IMR-90 (cell line): ENCODE data around the gene SLX9. TPM values are rescaled to one million over a fixed set of nuclear protein-coding genes. Genes with fewer than 3 reads are reported as not detected.

Source experiments
- ATAC-seq: fragments of 200-7000 bp; cut with Tn5 transposase; 2 replicates; pipeline ENCODE4 v1.9.1; 2020; ENCODE audit warnings: low read depth, mild to moderate bottlenecking, moderate library complexity
- BruUV-seq: library from RNA; stranded (reverse); fragments of 400-500 nt; replicated peaks from 2 replicates; lab custom pipeline; 2021; lab: Mats Ljungman, UMichigan
- CTCF ChIA-PET: fragments of 300-600 bp; formaldehyde crosslinking; extraction: SDS; loops from one replicate; lab custom pipeline; 2021; ENCODE audit warnings: antibody characterized with exemption; lab: Yijun Ruan, JAX
- POLR2A ChIA-PET: fragments of 300-600 bp; sonication (Branson Sonifier 250); formaldehyde crosslinking; loops from one replicate; lab custom pipeline; 2022; ENCODE audit warnings: antibody characterized with exemption; ENCODE audit not compliant: unreplicated experiment; lab: Charles Lee
- DNase-seq: peaks from one replicate; pipeline ENCODE4 v3.0.0; 2013
- H2AFZ ChIP-seq: replicated peaks from 2 replicates; pipeline ENCODE3; 2013; ENCODE audit warnings: low read length, mild to moderate bottlenecking; ENCODE audit not compliant: poor library complexity
- H2AK5ac ChIP-seq: 2 replicates; pipeline ENCODE4 v1.6.1; 2013; ENCODE audit warnings: low read depth, low read length, inconsistent platforms
- H2AK9ac ChIP-seq: replicated peaks from 2 replicates; pipeline ENCODE3; 2013; ENCODE audit warnings: mild to moderate bottlenecking, low read depth, low read length, moderate library complexity; ENCODE audit not compliant: poor library complexity
- H2BK120ac ChIP-seq: 2 replicates; pipeline ENCODE4 v1.6.1; 2013; ENCODE audit warnings: low read depth, low read length, inconsistent platforms
- H2BK15ac ChIP-seq: 3 replicates; pipeline ENCODE4 v1.6.1; 2013; ENCODE audit warnings: low read depth, low read length, inconsistent platforms
- H2BK20ac ChIP-seq: 2 replicates; pipeline ENCODE4 v1.6.1; 2013; ENCODE audit warnings: low read depth, mild to moderate bottlenecking, inconsistent platforms, low read length, moderate library complexity
- H2BK5ac ChIP-seq: 2 replicates; pipeline ENCODE4 v1.6.1; 2013; ENCODE audit warnings: mild to moderate bottlenecking, low read depth, low read length, inconsistent platforms; ENCODE audit not compliant: poor library complexity, severe bottlenecking
- H3K14ac ChIP-seq: replicated peaks from 2 replicates; pipeline ENCODE4 v1.6.1; 2013; ENCODE audit warnings: low read depth, low read length, inconsistent platforms
- H3K18ac ChIP-seq: 2 replicates; pipeline ENCODE4 v1.6.1; 2013; ENCODE audit warnings: low read depth, low read length, control low read depth
- H3K23ac ChIP-seq: 2 replicates; pipeline ENCODE4 v1.6.1; 2013; ENCODE audit warnings: low read depth, low read length, inconsistent platforms
- H3K27ac ChIP-seq: 2 replicates; pipeline ENCODE4 v1.5.1; 2013; ENCODE audit warnings: mild to moderate bottlenecking, control low read depth, low read length; ENCODE audit not compliant: insufficient read depth
- H3K27me3 ChIP-seq: 2 replicates; pipeline ENCODE4 v1.6.1; 2013; ENCODE audit warnings: low read length; ENCODE audit not compliant: control insufficient read depth, insufficient read depth
- H3K36me3 ChIP-seq: 2 replicates; pipeline ENCODE4 v1.6.1; 2013; ENCODE audit warnings: low read length, mixed read lengths; ENCODE audit not compliant: control insufficient read depth, insufficient read depth
- H3K4ac ChIP-seq: 2 replicates; pipeline ENCODE4 v1.6.1; 2013; ENCODE audit warnings: low read depth, low read length, inconsistent platforms
- H3K4me1 ChIP-seq: 2 replicates; pipeline ENCODE4 v1.6.1; 2013; ENCODE audit warnings: low read length, mixed read lengths; ENCODE audit not compliant: control insufficient read depth, insufficient read depth
- H3K4me2 ChIP-seq: 2 replicates; pipeline ENCODE4 v1.6.1; 2013; ENCODE audit warnings: low read depth, mild to moderate bottlenecking, control low read depth, low read length, moderate library complexity
- H3K4me3 ChIP-seq: 2 replicates; pipeline ENCODE4 v1.5.1; 2013; ENCODE audit warnings: low read depth, mild to moderate bottlenecking, control low read depth, low read length, moderate library complexity; ENCODE audit not compliant: insufficient read depth
- H3K56ac ChIP-seq: 2 replicates; pipeline ENCODE4 v1.6.1; 2013; ENCODE audit warnings: low read length, inconsistent platforms; ENCODE audit not compliant: insufficient read depth; ENCODE audit errors: extremely low read depth
- H3K79me1 ChIP-seq, 2 experiments: 2 replicates each; pipeline ENCODE4 v1.6.1; 2013; ENCODE audit warnings: low read length in 2 of 2, inconsistent platforms in 1 of 2, low read depth in 1 of 2
- H3K9ac ChIP-seq: 2 replicates; pipeline ENCODE4 v1.6.1; 2013; ENCODE audit warnings: low read depth, low read length, control low read depth
- H3K9me1 ChIP-seq: 2 replicates; pipeline ENCODE4 v1.6.1; 2013; ENCODE audit warnings: low read length, inconsistent platforms; ENCODE audit not compliant: insufficient read depth
- H3K9me3 ChIP-seq: 2 replicates; pipeline ENCODE4 v1.6.1; 2013; ENCODE audit warnings: low read length; ENCODE audit not compliant: control insufficient read depth, insufficient read depth
- H4K20me1 ChIP-seq: 2 replicates; pipeline ENCODE4 v1.6.1; 2013; ENCODE audit warnings: low read length, inconsistent platforms; ENCODE audit not compliant: insufficient read depth
- H4K5ac ChIP-seq: 2 replicates; pipeline ENCODE4 v1.6.1; 2013; ENCODE audit warnings: mild to moderate bottlenecking, low read depth, low read length, control low read depth
- H4K8ac ChIP-seq, 2 experiments: 2 replicates each; pipeline ENCODE4 v1.6.1; 2013; ENCODE audit warnings: low read depth in 2 of 2, low read length in 2 of 2, control low read depth in 1 of 2, inconsistent platforms in 1 of 2
- H4K91ac ChIP-seq: 2 replicates; pipeline ENCODE4 v1.6.1; 2013; ENCODE audit warnings: low read depth, low read length, inconsistent platforms; ENCODE audit not compliant: insufficient read depth
- CEBPB ChIP-seq: IDR thresholded peaks from 2 replicates; pipeline ENCODE4 v1.6.1; 2012; ENCODE audit warnings: low read depth, low read length, improper control_type of control experiment
- CHD1 ChIP-seq: IDR thresholded peaks from 2 replicates; pipeline ENCODE4 v1.6.1; 2012; ENCODE audit warnings: low read depth, low read length, improper control_type of control experiment
- CTCF ChIP-seq: conservative IDR thresholded peaks from 2 replicates; pipeline ENCODE4 v1.5.1; 2012; ENCODE audit warnings: mild to moderate bottlenecking, low read depth, low read length, improper control_type of control experiment
- ELK1 ChIP-seq: fragments of 150-350 bp; IDR thresholded peaks from 2 replicates; pipeline ENCODE4 v1.6.1; 2016; ENCODE audit warnings: low read depth, mild to moderate bottlenecking, low read length, moderate library complexity, borderline replicate concordance
- FOS ChIP-seq: fragments of 150-350 bp; IDR thresholded peaks from 2 replicates; pipeline ENCODE4 v1.6.1; 2016; ENCODE audit warnings: low read depth, low read length
- MAZ ChIP-seq: IDR thresholded peaks from 2 replicates; pipeline ENCODE4 v1.6.1; 2012; ENCODE audit warnings: low read depth, mild to moderate bottlenecking, low read length, improper control_type of control experiment, moderate library complexity, borderline replicate concordance
- POLR2A ChIP-seq: IDR thresholded peaks from 2 replicates; pipeline ENCODE4 v1.6.1; 2012; ENCODE audit warnings: mild to moderate bottlenecking, low read depth, low read length
- RAD21 ChIP-seq: IDR thresholded peaks from 2 replicates; pipeline ENCODE4 v1.6.1; 2012; ENCODE audit warnings: low read length, improper control_type of control experiment
- RCOR1 ChIP-seq: IDR thresholded peaks from 2 replicates; pipeline ENCODE4 v1.6.1; 2012; ENCODE audit warnings: mild to moderate bottlenecking, low read length, improper control_type of control experiment; ENCODE audit not compliant: insufficient replicate concordance
- RFX5 ChIP-seq: IDR thresholded peaks from 2 replicates; pipeline ENCODE4 v1.8.0; 2012; ENCODE audit warnings: low read depth, mild to moderate bottlenecking, low read length, moderate library complexity
- WGBS, 2 experiments: methylation state at CpG; one replicate each; pipeline versions ENCODE4 v1.1.5 to v1.1.7; 2013; ENCODE audit warnings: missing lambda C conversion rate in 2 of 2; ENCODE audit not compliant: insufficient read length in 1 of 2; ENCODE audit errors: extremely low coverage in 2 of 2; 5-methylcytosine and 5-hydroxymethylcytosine counted together
- dilution Hi-C: fragments of 300-500 bp; cut with HindIII; formaldehyde crosslinking; loops from one replicate; pipeline ENCODE4 v1.14.3; 2018; ENCODE audit warnings: low sequenced_read_pairs; ENCODE audit not compliant: unreplicated experiment
- in situ Hi-C: fragments of 300-500 bp; cut with MboI; formaldehyde crosslinking; loops from 3 replicates; pipeline ENCODE4 v1.14.3; 2019; ENCODE audit warnings: low sequenced_read_pairs, inconsistent platforms, mixed read lengths
- intact Hi-C: fragments of 100-400 bp; cut with micrococcal nuclease; formaldehyde crosslinking; loops from 2 replicates; pipeline ENCODE4 v1.10.0; 2022
- polyA plus RNA-seq, 3 experiments: library from polyadenylated mRNA; depleted of rRNA; stranded (reverse); fragments of >200 nt; gene quantifications; 2 replicates each; pipeline ENCODE4 v1.2.3, GENCODE V29; 2012; ENCODE audit warnings: low replicate concordance in 1 of 3
- total RNA-seq: library from RNA; depleted of rRNA; stranded (reverse); fragments of >200 nt; gene quantifications from 2 replicates; pipeline ENCODE4 v1.2.3, GENCODE V29; 2012

The SLX9 gene
- total and polyA plus RNA-seq, 2 of the 4 experiments (the other 2 are of a cell fraction) = 10.4 to 21.7 TPM

GRCh38 chr21:44943005-44943685 lies 3.3 kb downstream of the SLX9 start (continued):
- no peak for TF ChIP-seq ELK1

- Histone ChIP-seq H2BK20ac (no peak overlapping the region), H3K79me1 (peaks cover 28 to 75% of the 10 kb centered on the region in 2 experiments), H2AK9ac (no peak overlapping the region), H3K4me3 (no peak overlapping the region), H3K4ac (no peak overlapping the region), H2BK120ac (no peak overlapping the region), H3K18ac (no peak overlapping the region), H3K4me2 (no peak overlapping the region), H3K9ac (no peak overlapping the region), H4K91ac (no peak overlapping the region), H3K9me1 (peaks cover 5% of the 10 kb centered on the region), H4K5ac (no peak overlapping the region), H4K20me1 (peaks cover 52% of the 10 kb centered on the region), H3K14ac (no peak overlapping the region), H2AK5ac (no peak overlapping the region), H3K36me3 (peaks cover 27% of the 10 kb centered on the region), H2BK15ac (no peak overlapping the region), H2BK5ac (no peak overlapping the region), H3K27me3 (no peaks in the 10 kb centered on the region), H3K56ac (no peak overlapping the region), H2AFZ (no peak overlapping the region), H3K9me3 (no peaks in the 10 kb centered on the region), H3K27ac (no peak overlapping the region), H3K4me1 (peaks cover 7% of the 10 kb centered on the region; the same call in 1 of the 2 replicates), H3K23ac (no peak overlapping the region), H4K8ac (no peak overlapping the region)
- WGBS, 2 experiments = 98% methylated on average over 4 of the region's 24 CpGs; no CpG with 5 or more reads in 1 of the 2 experiments
- intact Hi-C loops (loop anchor here (5.0 kb wide), 1 partner anchor 333 kb away; no protein-coding TSS in a partner anchor), in situ Hi-C loops (loop anchor here (25.0 kb wide), 1 partner anchor 432 kb away; no protein-coding TSS in a partner anchor), dilution Hi-C loops (no loop called here)
- ATAC-seq = no peak
- CTCF ChIA-PET = interaction anchor here (0.8 to 1.6 kb wide), 2 partner anchors 184 to 193 kb away, joined by 3 to 4 read pairs; no protein-coding TSS in a partner anchor
- DNase-seq = no peak
- no TSS peak for BruUV-seq
- POLR2A ChIA-PET = no interaction called here
- TF ChIP-seq FOS (no peak), CEBPB (no peak), POLR2A (no peak), RAD21 (no peak), RFX5 (no peak), RCOR1 (no peak), MAZ (no peak), CTCF (no peak), CHD1 (no peak), ELK1 (no peak)
These were observed 4.1 kb downstream of the SLX9 start for GRCh38 chr21:44943686-44944550.
